Activated CD8-positive, alpha-beta T cell treated with anti-CD3 and anti-CD28 coated beads for 36 hours (primary cell): ENCODE results near the gene C11orf68. TPM values are rescaled to one million over a fixed set of nuclear protein-coding genes. Genes with fewer than 3 reads are reported as not detected.

Experiments
- ATAC-seq: fragments of 200-7000 bp; cut with Tn5 transposase; one replicate; pipeline ENCODE4 v1.10.0; 2021; ENCODE audit warnings: mild to moderate bottlenecking, moderate library complexity
- CTCF ChIA-PET: fragments of 350-600 bp; sonication (Branson Sonifier 250); formaldehyde crosslinking; loops from one replicate; lab custom pipeline; 2021; ENCODE audit warnings: antibody characterized with exemption; lab: Charles Lee
- POLR2A ChIA-PET: fragments of 350-600 bp; sonication (Branson Sonifier 250); formaldehyde crosslinking; loops from one replicate; lab custom pipeline; 2021; ENCODE audit warnings: antibody characterized with exemption; lab: Charles Lee
- DNase-seq: peaks from one replicate; pipeline ENCODE4 v3.0.0-alpha.2; 2020
- H3K27ac Mint-ChIP-seq: one replicate; pipeline ENCODE4 v1.8.0; 2021; ENCODE audit warnings: mild to moderate bottlenecking, mixed read lengths
- H3K27me3 Mint-ChIP-seq: one replicate; pipeline ENCODE4 v1.8.0; 2021; ENCODE audit warnings: mixed read lengths
- H3K36me3 Mint-ChIP-seq: one replicate; pipeline ENCODE4 v1.8.0; 2021; ENCODE audit warnings: low read depth, mixed read lengths
- H3K4me1 Mint-ChIP-seq: one replicate; pipeline ENCODE4 v1.8.0; 2021; ENCODE audit warnings: low read depth, mixed read lengths
- H3K4me3 Mint-ChIP-seq: one replicate; pipeline ENCODE4 v1.8.0; 2021; ENCODE audit warnings: mild to moderate bottlenecking, moderate library complexity, mixed read lengths
- H3K9me3 Mint-ChIP-seq: one replicate; pipeline ENCODE4 v1.8.0; 2021; ENCODE audit warnings: mixed read lengths
- intact Hi-C: fragments of 100-400 bp; cut with micrococcal nuclease; formaldehyde crosslinking; loops from one replicate; pipeline ENCODE4 v1.10.0; 2022
- total RNA-seq, 2 experiments: library from RNA; stranded (reverse); gene quantifications; one replicate each; pipeline ENCODE4 v1.2.3, GENCODE V29; 2021
- TF ChIP-seq, protein P1 (sequence below): fragments of 200-600 bp; IDR thresholded peaks from one replicate; pipeline ENCODE4 v1.8.0; 2022; ENCODE audit warnings: antibody characterized with exemption, mild to moderate bottlenecking

The C11orf68 gene
- total RNA-seq, 2 experiments from 2014 or later, result 26.2 to 26.3 TPM

GRCh38 chr11:65934014-65934413, 15.2 kb upstream of the C11orf68 start:
- H3K4me3 Mint-ChIP-seq, result no peak overlapping the region
- POLR2A ChIA-PET, result interaction anchor here (0.6 kb wide), 1 partner anchor 44 kb away, joined by 3 read pairs; no protein-coding TSS in a partner anchor
- H3K36me3 Mint-ChIP-seq, result no peaks in the 10 kb centered on the region
- ATAC-seq (no peak), DNase-seq (no peak)
- no peaks in the 10 kb centered on the region for H3K27me3 Mint-ChIP-seq
- peaks cover 24% of the 10 kb centered on the region for H3K4me1 Mint-ChIP-seq
- intact Hi-C loops, result no loop called here
- H3K9me3 Mint-ChIP-seq, result no peaks in the 10 kb centered on the region
- no peak overlapping the region for H3K27ac Mint-ChIP-seq
- TF ChIP-seq, protein P1, sequence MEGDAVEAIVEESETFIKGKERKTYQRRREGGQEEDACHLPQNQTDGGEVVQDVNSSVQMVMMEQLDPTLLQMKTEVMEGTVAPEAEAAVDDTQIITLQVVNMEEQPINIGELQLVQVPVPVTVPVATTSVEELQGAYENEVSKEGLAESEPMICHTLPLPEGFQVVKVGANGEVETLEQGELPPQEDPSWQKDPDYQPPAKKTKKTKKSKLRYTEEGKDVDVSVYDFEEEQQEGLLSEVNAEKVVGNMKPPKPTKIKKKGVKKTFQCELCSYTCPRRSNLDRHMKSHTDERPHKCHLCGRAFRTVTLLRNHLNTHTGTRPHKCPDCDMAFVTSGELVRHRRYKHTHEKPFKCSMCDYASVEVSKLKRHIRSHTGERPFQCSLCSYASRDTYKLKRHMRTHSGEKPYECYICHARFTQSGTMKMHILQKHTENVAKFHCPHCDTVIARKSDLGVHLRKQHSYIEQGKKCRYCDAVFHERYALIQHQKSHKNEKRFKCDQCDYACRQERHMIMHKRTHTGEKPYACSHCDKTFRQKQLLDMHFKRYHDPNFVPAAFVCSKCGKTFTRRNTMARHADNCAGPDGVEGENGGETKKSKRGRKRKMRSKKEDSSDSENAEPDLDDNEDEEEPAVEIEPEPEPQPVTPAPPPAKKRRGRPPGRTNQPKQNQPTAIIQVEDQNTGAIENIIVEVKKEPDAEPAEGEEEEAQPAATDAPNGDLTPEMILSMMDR, result no peak
- CTCF ChIA-PET, result interaction anchor here (0.6 to 3.0 kb wide), 3 partner anchors 11 to 58 kb away, joined by 3 to 8 read pairs (median 4); no protein-coding TSS in a partner anchor

DNA sequence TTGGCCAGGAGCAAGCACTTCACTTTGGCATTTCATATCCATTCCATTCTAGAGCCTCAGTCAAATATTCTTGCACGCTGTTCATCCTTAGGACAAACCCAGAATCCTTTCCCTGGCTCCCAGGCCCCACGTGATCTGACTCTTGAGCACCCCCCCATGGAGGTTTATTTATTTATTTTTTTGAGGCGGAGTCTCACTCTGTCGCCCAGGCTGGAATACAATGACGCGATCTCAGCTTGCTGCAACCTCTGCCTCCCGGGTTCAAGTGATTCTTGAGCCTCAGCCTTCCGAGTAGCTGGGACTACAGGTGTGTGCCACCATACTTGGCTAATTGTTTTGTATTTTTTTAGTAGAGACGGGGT, 13.7 kb upstream of the C11orf68 start:
- Mint-ChIP-seq H3K4me1 (peaks cover 38% of the 10 kb centered on the region), H3K27ac (no peak overlapping the region), H3K27me3 (no peaks in the 10 kb centered on the region), H3K4me3 (no peak overlapping the region), H3K9me3 (no peaks in the 10 kb centered on the region), H3K36me3 (no peaks in the 10 kb centered on the region)
- ATAC-seq (no peak), DNase-seq (no peak)
- ChIA-PET POLR2A (interaction anchor here (0.7 to 1.5 kb wide), 3 partner anchors 37 to 44 kb away, joined by 3 read pairs; partner anchors contain the start of genes CCDC85B and FIBP), CTCF (interaction anchor here (0.7 to 3.2 kb wide), 14 partner anchors 10 to 153 kb away, joined by 3 to 15 read pairs (median 4); partner anchors contain the start of genes CCDC85B, FIBP and FOSL1)
- intact Hi-C loops, result no loop called here
- TF ChIP-seq, protein P1, result peak; percentile 55

DNA sequence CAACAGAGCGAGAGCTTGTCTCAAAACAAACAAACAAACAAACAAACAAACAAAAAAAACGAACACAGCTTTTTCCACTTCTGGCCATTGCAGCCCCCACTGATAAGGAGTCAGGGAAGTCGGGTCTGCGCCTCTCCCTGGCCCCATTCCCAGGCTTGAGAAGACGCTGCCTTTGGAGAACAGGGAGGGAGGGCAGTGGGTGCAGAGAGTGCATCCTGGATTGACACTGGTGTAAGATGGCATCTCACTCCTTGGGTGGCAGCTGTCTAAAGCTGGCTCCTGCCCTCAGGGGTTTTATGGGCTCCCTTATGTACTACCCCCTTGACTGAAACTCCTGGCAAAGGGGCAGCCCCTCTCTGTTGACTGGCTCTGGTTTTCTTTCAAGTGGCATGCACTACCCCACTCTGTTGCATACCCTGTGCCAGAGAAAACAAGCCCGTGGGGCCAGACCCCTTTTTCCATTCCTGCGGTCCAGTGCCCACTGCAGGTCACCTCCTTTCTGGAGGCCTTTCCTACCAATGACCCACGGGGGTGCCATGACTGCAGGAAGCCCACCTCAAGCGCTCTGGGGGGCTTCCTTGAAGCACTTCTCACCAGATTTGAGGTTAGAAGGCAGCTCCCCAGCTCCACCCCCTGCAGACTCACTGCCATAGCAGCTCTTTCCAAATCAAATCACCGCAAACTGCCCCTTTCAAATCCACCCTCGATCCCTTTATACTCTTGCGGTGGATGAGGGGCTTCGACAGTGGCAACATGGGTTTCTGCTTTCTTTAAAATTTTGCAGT, 13.1 kb upstream of the C11orf68 start:
- H3K4me3 Mint-ChIP-seq, result no peak overlapping the region
- peak overlapping the region; percentile 77 for H3K27ac Mint-ChIP-seq
- CTCF ChIA-PET, result interaction anchor here (0.9 to 3.2 kb wide), 12 partner anchors 11 to 152 kb away, joined by 3 to 15 read pairs (median 4); partner anchors contain the start of genes CCDC85B, FIBP and FOSL1
- ATAC-seq (no peak), DNase-seq (peak; percentile 50)
- POLR2A ChIA-PET, result interaction anchor here (0.6 to 1.5 kb wide), 4 partner anchors 32 to 79 kb away, joined by 3 to 5 read pairs (median 3); partner anchors contain the start of genes FIBP and FOSL1
- H3K9me3 Mint-ChIP-seq, result no peaks in the 10 kb centered on the region
- TF ChIP-seq, protein P1, result no peak
- H3K36me3 Mint-ChIP-seq, result no peaks in the 10 kb centered on the region
- H3K4me1 Mint-ChIP-seq, result peaks cover 42% of the 10 kb centered on the region
- no peaks in the 10 kb centered on the region for H3K27me3 Mint-ChIP-seq
- intact Hi-C loops, result no loop called here

DNA sequence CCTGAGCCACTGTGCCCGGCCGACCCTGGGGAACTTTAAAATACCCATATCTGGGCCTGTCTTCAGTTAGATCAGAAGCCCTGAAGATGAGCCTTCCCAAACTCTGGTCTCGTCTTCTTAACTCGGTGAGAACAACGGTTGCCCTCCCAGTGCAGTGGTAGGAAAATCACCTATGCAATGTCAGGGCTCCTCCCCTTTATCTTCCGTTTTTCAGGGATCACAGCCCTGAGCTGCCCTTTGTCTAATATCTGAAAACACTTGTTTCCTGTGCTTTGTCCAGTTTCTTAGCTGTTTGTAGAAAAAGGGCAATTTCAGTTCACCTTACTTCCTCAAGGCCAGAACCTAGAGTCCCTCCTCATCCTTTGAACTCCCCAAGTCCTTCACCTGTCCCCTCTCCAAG, 9.8 kb upstream of the C11orf68 start:
- no peak for DNase-seq
- peaks cover 43% of the 10 kb centered on the region for H3K4me1 Mint-ChIP-seq
- TF ChIP-seq, protein P1, result no peak
- peak overlapping the region; percentile 71 for H3K4me3 Mint-ChIP-seq
- H3K9me3 Mint-ChIP-seq, result no peaks in the 10 kb centered on the region
- intact Hi-C loops, result loop anchor here (5.0 kb wide), 1 partner anchor 41 kb away; the partner anchor contains the start of gene FIBP
- ATAC-seq, result no peak
- H3K27ac Mint-ChIP-seq, result peak overlapping the region; percentile 93
- POLR2A ChIA-PET, result interaction anchor here (0.6 to 2.1 kb wide), 8 partner anchors 9 to 40 kb away, joined by 3 to 8 read pairs (median 4); partner anchors contain the start of genes CCDC85B, FIBP and FOSL1
- no peaks in the 10 kb centered on the region for H3K27me3 Mint-ChIP-seq
- H3K36me3 Mint-ChIP-seq, result no peaks in the 10 kb centered on the region
- CTCF ChIA-PET, result interaction anchor here (0.7 to 1.5 kb wide), 4 partner anchors 39 to 70 kb away, joined by 3 to 11 read pairs (median 3); partner anchors contain the start of gene CCDC85B
